Mucosa of gallbladder (tissue), 1 donor: ENCODE data around the gene INPP5F. TPM values are rescaled to one million over a fixed set of nuclear protein-coding genes. Genes with fewer than 3 reads are reported as not detected.
"Not testable (repeated sequence)": the region's sequence is repeated elsewhere in the genome, so short reads cannot be mapped to it uniquely, and the experiment has no call there.

Experiments
- DNase-seq: peaks from one replicate; pipeline ENCODE4 v3.0.0-alpha.2; 2020; ENCODE audit warnings: low spot score
- total RNA-seq: library from RNA; stranded (reverse); gene quantifications from one replicate; pipeline ENCODE4 v1.2.1, GENCODE V29; 2021
- donor health status: DM: no; HTN: no; CAD: no.

INPP5F gene
- total RNA-seq, 1 donor from 2014 or later, result 13.8 TPM

DNA sequence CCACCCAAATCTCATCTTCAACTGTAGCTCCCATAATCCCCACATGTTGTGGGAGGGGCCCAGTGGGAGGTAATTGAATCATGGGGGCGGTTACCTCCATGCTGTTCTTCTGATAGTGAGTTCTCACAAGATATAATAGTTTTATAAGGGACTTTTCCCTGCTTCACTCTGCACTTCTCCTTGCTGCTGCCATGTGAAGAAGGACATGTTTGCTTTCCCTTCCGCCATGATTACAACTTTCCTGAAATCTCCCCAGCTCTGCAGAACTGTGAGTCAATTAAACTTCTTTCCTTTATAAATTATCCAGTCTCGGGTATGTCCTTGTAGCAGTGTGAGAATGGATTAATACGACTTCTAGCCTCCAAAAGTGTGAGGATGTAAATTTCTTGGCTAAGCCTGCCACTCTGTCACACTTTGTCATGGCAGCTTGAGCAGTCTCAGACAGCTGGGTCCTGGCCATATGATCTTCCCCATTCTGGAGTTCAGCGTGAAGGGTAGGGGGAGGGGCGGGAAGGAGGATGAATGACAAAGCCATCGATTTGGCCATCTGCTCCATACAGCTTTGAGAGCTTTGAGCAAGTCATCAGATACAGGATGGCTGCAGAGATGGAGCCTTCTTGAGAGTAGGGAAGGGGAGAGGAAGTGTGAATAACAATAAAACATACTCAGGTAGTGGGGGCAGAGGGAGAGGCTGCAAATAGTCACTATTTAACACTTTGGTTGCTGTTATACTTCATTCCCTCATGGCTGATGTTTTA lies 19.1 kb upstream of the INPP5F start:
- DNase-seq, result no peak

DNA sequence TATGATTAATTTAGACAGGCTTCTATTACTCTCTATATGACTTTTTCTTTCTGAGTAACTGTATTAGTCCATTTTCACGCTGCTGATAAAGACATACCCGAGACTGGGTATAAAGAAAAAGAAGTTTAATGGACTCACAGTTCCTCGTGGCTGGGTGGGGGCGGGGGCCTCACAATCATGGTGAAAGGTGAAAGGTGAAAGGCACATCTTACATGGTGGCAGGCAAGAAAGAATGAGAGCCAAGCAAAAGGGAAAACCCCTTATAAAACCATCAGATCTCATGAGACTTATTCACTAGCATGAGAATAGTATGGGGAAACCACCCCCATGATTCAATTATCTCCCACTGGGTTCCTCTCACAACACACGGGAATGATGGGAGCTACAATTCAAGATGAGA lies 18.5 kb upstream of the INPP5F start:
- DNase-seq, result not testable (repeated sequence)

DNA sequence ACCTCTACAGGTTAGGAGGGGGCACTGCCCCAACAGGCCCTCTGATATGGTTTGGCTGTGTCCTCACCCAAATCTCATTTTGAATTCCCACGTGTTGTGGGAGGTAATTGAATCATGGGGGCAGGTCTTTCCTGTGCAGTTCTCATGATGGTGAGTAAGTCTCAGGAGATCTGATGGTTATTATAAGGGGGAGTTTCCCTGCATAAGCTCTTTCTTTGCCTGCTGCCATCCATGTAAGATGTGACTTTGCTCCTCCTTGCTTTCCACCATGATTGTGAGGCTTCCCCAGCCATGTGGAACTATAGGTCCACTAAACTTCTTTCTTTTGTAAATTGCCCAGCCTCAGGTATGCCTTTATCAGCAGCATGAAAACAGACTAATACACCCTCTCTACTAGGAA lies 14.9 kb upstream of the INPP5F start:
- DNase-seq, result not testable (repeated sequence)

GRCh38 chr10:119713744-119714483 lies 11.9 kb upstream of the INPP5F start:
- DNase-seq, result no peak

GRCh38 chr10:119714484-119714816 lies 11.4 kb upstream of the INPP5F start:
- no peak for DNase-seq

GRCh38 chr10:119715628-119716505 lies 10.0 kb upstream of the INPP5F start:
- no peak for DNase-seq

DNA sequence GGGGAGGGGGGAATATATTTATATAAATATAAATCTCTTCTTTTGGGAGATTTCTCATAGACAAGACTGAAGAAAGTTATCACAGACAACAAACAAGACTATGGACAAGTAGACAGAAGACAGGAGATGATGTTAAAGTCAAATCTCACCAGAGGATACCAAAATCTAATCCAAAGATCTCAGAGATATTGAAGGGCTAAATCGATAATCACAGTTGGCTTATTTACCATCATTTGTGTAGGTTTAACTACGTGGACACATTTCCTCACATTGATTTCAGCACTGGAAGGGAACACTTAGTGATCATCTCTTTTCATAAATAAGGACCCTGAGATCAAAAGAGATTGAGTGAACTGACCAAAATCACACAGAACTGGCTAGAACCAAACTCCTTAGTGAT lies 2.7 kb upstream of the INPP5F start:
- DNase-seq, result no peak

GRCh38 chr10:119723624-119724023 lies 2.2 kb upstream of the INPP5F start:
- DNase-seq, result no peak

DNA sequence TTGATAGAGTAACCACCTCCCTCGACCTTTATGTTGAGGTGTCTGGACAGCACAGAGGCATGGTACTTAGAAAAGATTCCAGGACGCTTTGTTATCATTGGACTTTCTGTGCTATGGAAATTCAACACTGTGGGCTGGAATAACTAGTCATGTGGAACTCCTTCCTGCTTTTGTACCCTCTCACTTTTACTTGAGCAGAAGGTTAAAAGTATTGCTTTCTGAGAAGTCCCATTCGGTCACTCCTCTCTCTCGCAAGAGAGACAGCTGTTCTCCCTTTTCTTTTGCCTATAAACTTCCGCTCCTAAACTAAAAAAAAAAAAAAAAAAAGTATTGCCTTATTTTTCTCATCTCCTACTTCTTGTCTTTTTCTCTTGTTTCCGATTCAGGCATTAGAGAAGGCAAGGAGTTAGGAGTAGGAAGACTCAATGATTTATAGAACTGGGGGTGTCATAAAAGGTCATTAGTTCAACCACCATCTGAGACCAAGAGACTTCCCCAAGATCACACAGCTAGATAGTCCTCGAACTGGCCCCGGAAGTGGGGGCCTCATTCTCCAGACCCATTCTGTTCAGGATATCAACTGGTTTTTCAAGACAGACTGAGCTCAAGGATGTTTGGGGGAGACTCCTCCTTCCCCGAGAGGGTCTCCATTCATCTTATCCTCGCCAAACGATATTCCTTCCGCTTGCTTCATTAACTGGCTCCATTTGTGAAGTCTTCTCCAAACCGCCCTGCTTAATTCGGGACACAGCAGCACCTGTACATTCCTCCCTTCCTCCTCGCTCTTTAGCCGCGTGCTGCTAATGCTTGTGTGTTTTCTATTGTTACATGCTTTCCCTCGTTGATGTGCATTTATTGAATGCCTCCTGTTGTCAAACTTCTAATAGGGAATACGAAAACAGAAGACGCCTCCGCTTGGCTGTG lies 995 bp upstream of the INPP5F start:
- no peak for DNase-seq

- DNase-seq, result no peak
These were observed 378 bp upstream of the INPP5F start for GRCh38 chr10:119725517-119725827.

DNA sequence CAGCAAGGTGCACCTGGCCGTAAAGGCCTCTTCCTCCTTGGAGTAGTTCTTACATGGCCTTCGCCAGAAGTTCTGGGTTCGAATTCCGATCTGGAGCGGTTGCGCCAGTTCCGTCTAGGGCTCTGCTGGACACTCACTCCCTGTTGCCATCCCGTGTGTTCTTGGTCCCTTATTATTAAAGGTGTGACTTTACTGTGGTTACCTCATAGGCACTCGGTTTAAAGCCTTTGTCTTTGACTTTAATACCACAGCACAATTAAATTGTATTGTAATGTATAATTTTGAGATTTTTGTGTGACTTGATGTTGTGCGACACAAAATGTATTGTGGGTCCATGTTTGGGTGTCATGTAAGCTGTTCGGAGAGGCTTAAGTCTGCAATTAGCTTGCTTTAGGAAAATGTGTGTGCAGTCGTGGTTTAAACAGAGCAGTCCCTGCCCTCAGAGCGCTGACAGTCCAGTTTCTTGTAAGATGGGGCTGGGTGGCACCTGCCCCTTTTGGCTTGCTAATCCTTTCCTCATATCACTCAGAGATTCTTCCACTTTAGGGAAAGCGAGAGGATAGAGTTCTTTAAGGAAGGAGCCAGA lies 919 bp downstream of the INPP5F start:
- no peak for DNase-seq

DNA sequence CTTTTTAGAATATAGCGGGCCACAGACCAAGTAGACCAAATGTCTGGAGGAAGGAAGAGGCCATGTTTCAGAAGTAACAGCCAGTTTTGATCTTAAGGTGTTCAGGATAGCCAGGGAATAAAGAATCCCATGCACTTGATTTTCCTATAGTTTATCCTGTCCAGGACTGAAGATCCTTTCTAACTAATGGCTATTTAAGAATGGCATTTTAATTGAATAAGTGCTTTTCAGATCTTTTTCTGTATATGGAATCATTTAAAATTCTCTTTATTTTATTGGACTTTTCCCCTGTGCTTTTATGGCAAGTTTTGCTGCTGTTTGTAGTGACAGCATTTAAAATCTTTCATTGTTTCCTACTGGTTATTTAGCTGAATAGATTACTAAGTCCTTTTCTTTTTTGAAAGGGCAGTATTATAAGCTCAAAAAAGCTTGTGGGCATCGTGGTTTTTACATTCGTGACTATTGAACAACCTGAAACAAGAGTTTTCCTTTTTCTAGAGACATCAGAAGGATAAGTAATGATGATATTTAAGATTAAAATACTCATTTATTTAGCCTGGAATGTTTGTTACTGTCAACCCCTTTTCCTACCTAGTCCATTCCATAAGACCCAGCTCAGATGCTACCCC lies 2.4 kb downstream of the INPP5F start:
- DNase-seq, result no peak

DNA sequence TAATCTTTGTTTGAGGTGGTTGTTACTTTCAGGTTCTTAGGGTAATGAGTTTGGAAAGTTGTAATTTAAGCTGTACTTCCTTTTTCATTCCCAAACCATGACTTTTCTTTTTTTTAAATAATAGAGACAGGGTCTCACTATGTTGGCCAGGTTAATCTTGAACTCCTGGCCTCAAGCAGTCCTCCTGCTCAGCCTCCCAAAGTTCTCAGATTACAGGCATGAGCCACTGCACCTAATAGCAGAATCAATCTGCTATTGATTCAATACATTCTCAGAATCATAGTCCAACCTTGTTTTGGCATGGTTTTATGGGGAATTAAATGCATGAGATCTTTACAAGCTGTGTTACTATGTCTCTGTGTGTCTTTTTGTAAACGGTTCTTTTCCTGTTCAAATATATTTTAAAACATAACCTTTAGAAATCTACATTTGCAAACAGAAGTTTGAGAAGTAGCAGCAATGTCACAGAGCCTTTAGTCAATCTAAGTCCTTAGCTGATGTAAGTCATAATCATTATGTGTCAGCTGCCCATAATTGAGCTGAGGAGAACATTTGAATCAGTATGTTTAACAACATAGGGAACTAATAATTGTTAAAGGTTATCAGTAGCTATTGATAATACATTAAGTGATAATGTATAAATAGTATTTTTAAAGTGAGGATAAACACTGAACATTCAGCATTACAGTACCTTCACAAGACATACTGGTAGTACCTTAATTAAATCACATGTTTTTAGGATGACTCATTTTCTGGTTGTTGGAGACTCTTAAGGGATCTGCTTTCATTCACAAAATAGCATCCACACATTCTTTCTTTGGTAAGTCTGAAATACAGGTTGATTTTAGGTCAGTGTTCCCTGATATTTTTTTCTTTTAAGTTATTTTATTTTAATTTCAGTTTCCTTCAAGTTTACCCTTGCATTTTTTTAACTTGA lies 8.8 kb downstream of the INPP5F start:
- DNase-seq, result no peak

DNA sequence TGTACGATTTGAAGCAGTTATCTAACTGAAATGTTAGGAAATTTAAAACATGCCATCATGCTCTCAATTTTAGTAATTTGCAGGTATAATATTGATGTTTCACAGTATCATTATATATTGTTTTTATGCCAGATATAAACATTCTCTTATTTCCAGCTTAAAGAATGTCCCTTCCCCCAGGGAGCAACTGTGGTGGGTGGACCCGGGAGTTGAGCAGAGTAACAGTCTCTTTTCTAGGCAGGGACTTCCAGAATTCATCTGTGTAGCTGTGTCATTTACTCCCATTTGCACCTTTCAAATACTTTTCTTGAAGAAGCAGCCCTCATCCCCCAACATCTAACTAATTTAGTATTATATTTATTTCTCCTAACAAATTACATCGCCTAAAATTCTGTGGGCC lies 9.6 kb downstream of the INPP5F start:
- DNase-seq, result no peak

DNA sequence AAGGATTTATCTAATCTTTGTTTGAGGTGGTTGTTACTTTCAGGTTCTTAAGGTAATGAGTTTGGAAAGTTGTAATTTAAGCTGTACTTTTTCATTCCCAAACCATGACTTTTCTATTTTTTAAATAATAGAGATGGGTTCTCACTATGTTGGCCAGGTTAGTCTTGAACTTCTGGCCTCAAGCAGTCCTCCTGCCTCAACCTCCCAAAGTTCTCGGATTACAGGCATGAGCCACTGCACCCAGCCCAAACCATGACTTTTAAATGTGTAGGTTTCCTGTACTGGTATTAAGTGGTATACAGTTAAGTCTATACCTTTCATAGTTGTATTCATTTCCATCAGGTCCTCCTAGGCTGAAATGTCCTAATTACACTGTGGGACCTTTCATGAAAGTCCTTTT lies 10.4 kb downstream of the INPP5F start:
- no peak for DNase-seq

DNA sequence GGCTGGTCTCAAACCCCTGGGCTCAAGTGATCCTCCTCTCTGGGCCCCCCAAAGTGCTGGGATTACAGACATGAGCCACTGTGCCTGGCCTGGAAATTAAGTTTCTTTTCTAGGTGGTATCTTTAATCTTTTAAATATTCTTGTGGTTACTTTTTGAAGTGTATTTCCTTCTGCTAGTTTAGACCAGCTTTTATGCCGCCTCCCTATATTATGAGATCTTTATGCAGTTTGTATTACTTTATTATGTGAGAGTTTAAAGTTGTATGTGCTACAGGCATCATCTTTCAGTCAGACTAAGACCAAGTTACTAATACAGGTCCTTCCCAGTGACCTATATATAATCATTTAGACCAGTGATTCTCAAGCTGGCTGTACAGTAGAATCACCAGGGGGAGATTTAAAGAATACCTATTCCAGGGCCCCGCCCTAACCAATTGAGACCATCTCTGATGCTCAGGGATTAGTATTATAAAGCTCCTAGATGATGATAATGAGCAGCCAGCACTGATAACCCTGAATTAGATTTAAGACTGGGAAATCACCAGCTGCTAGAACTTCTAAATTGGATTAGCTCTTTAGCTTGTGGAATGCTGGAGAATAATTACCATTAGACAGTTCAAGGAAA lies 11.3 kb downstream of the INPP5F start:
- DNase-seq, result no peak

DNA sequence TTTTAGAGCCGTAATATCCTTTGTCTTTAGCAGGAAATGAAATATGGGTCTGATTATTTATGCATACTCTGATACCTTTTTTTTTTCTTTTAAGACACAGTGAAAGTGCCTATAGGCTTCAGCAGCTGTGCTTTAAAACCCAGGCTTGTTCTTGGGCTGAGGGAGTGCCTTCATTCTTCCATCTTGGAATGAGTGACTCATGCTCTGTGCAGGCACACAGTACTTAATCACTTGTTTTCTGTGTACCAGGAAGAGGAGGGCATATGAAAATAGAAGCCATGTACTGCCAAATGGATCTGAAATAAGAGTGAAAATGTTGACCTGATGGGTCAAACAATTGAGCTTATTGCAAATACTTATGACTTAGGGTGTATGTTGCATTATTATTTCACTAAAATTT lies 12.0 kb downstream of the INPP5F start:
- peak; percentile 42 for DNase-seq

GRCh38 chr10:119738962-119739361 lies 13.1 kb downstream of the INPP5F start:
- no peak for DNase-seq

DNA sequence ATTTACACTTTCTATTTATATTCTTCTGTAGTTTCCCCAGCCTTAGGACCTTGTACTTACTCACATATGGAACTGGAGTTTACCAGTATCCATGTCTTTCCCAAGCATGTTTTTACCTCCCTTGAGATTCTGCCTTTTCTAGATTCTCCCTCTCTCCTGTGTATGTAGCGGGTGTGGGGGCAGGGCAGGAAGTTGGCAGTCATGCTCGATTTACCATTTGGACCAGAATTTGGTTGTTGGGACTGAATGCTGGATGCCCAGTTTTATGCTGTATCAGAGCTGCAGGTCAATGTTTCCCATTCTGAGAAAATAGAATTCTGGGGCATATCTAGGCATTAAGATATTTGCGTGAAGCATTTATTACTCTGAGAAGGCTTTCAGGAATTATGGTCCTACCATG lies 14.2 kb downstream of the INPP5F start:
- no peak for DNase-seq
